ENCODE data around the gene TECTA.

DNA sequence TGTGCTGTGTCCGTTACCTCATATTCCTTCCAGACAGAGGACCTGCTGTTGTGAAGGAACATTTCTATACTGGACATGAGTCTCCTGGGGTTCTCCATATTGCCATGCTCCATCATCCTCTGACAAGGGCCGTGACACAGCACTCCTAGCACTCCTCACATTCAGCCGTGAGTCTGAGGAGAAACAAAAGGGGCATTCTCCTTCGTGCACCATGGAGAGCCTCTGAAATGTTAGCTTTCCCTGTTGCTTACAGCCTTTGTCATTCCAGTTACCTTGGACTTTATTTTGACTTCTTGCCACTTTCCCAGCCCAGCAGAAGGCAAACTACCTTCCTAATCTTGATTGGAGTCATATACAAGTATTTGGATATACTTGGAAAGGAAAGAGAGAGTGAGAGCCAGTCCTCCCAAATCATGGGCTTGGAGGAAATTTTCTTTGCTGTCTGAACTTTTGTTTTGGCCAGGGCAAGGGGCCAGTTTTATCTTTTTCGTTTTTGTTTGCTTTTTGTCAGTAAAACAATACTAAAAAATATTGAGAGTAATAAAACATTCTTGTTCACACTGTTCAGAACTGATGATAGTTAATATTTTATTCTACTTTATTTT is 29.1 kb upstream of the TECTA start:
- TF ChIP-seq CTCF (IDR thresholded peaks at IDR 0.05), result no peak
- no peak for TF ChIP-seq EP300 (IDR thresholded peaks at IDR 0.05)
- TF ChIP-seq POLR2AphosphoS5 (IDR thresholded peaks at IDR 0.05), result no peak
- no peak for TF ChIP-seq POLR2A (IDR thresholded peaks at IDR 0.05)
